ENCODE measurements around the gene PAPLN. TPM values are rescaled to one million over a fixed set of nuclear protein-coding genes. Genes with fewer than 3 reads are reported as not detected.

PAPLN gene
- total RNA-seq, 4 donors from 2014 or later, result 13.4 to 47.7 (median 28.2) TPM

DNA sequence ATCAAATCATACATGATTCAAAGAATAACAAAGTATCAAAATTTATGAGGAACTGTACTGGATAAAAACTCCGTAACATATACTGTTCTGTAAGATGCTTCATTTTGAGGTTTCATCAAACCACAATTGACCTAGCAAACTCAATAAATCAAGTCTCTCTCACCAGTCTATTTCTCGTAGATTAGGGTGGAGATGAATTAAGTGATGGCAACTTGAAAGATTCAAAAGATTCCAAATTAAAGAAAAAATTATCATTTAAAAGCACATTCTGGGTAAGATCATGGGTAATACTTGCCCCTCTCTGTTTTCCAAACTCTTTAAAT is 74.4 kb downstream of the PAPLN start:
- TF ChIP-seq POLR2A (IDR thresholded peaks at IDR 0.05) (no peak), POLR2AphosphoS5 (IDR thresholded peaks at IDR 0.05) (no peak), EP300 (IDR thresholded peaks at IDR 0.05) (no peak)
- TF ChIP-seq, protein P1, sequence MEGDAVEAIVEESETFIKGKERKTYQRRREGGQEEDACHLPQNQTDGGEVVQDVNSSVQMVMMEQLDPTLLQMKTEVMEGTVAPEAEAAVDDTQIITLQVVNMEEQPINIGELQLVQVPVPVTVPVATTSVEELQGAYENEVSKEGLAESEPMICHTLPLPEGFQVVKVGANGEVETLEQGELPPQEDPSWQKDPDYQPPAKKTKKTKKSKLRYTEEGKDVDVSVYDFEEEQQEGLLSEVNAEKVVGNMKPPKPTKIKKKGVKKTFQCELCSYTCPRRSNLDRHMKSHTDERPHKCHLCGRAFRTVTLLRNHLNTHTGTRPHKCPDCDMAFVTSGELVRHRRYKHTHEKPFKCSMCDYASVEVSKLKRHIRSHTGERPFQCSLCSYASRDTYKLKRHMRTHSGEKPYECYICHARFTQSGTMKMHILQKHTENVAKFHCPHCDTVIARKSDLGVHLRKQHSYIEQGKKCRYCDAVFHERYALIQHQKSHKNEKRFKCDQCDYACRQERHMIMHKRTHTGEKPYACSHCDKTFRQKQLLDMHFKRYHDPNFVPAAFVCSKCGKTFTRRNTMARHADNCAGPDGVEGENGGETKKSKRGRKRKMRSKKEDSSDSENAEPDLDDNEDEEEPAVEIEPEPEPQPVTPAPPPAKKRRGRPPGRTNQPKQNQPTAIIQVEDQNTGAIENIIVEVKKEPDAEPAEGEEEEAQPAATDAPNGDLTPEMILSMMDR (IDR thresholded peaks at IDR 0.05), result no peak
- H3K36me3 ChIP-seq, result peaks cover 0 to 6% of the 10 kb centered on the region in 2 donors
- H3K27me3 ChIP-seq, result no peaks in the 10 kb centered on the region
- WGBS, 2 donors (ENCODE audit: low coverage in 1 of 2), result 67 to 73% methylated on average over 2 of the region's 2 CpGs
- peak overlapping the region in 1 of 4 donors; percentile 20 for H3K27ac ChIP-seq
- H3K4me3 ChIP-seq, result no peak overlapping the region
- H3K4me1 ChIP-seq, result peaks cover 0 to 24% (median 0%) of the 10 kb centered on the region in 3 donors
- no peaks in the 10 kb centered on the region for H3K9me3 ChIP-seq
- ATAC-seq, result no peak

GRCh38 chr14:73312687-73313086 is 75.4 kb downstream of the PAPLN start:
- H3K27ac ChIP-seq, result no peak overlapping the region
- WGBS, 2 donors (ENCODE audit: low coverage in 1 of 2), result 63 to 84% methylated on average over 2 to 3 of the region's 3 CpGs
- no peak for ATAC-seq
- H3K4me3 ChIP-seq, result no peak overlapping the region
- no peaks in the 10 kb centered on the region for H3K27me3 ChIP-seq
- no peaks in the 10 kb centered on the region for H3K9me3 ChIP-seq
- H3K4me1 ChIP-seq, result peaks cover 0 to 24% (median 0%) of the 10 kb centered on the region in 3 donors
- TF ChIP-seq EP300 (IDR thresholded peaks at IDR 0.05), result no peak
- TF ChIP-seq POLR2AphosphoS5 (IDR thresholded peaks at IDR 0.05), result no peak
- no peak for TF ChIP-seq POLR2A (IDR thresholded peaks at IDR 0.05)
- TF ChIP-seq, protein P1 (IDR thresholded peaks at IDR 0.05), result no peak
- H3K36me3 ChIP-seq, result peaks cover 0 to 6% of the 10 kb centered on the region in 2 donors

GRCh38 chr14:73313151-73313550 is 75.8 kb downstream of the PAPLN start:
- Histone ChIP-seq H3K4me3 (no peak overlapping the region), H3K9me3 (no peaks in the 10 kb centered on the region), H3K27ac (no peak overlapping the region), H3K4me1 (peaks cover 0 to 24% (median 0%) of the 10 kb centered on the region in 3 donors), H3K27me3 (no peaks in the 10 kb centered on the region), H3K36me3 (peaks cover 0 to 6% of the 10 kb centered on the region in 2 donors)
- TF ChIP-seq, protein P1 (IDR thresholded peaks at IDR 0.05), result no peak
- TF ChIP-seq POLR2AphosphoS5 (IDR thresholded peaks at IDR 0.05) (no peak), POLR2A (IDR thresholded peaks at IDR 0.05) (no peak), EP300 (IDR thresholded peaks at IDR 0.05) (no peak)
- no peak for ATAC-seq
- WGBS, 2 donors (ENCODE audit: low coverage in 1 of 2), result 86 to 92% methylated on average over 1 to 4 of the region's 4 CpGs

DNA sequence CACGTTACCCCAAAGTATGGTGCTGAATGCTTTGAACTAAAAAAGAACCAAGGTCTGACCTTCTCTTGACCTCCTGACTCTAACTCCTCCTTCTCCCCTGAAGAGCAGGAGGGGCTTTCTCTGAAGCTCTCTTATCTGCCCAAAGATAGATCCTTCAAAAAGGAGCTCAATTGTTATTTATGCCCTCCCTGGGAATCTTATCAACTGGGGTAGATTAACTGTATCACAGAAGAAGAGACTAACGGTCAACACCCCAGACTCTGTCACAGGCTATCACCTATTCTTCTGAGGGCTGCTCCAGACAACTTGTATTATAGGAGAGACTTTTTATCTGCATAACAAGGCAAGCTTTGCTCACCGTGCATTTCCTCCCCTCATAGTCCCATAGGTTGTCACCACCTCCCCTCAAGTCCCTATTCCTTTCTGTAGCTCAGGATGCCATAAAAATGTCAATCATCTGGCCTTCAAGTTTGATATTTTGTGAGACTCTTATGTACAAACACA is 86.6 kb downstream of the PAPLN start:
- Histone ChIP-seq H3K4me1 (peaks cover 0 to 15% (median 0%) of the 10 kb centered on the region in 3 donors), H3K36me3 (peaks cover 5 to 10% of the 10 kb centered on the region in 2 donors), H3K4me3 (no peak overlapping the region), H3K27me3 (no peaks in the 10 kb centered on the region), H3K27ac (no peak overlapping the region), H3K9me3 (no peaks in the 10 kb centered on the region)
- no peak for ATAC-seq
- TF ChIP-seq POLR2A (IDR thresholded peaks at IDR 0.05) (no peak), EP300 (IDR thresholded peaks at IDR 0.05) (no peak), POLR2AphosphoS5 (IDR thresholded peaks at IDR 0.05) (no peak)
- TF ChIP-seq, protein P1 (IDR thresholded peaks at IDR 0.05), result no peak
- 44 to 52% methylated on average over 3 of the region's 3 CpGs for WGBS, 2 donors (ENCODE audit: low coverage in 1 of 2)

Small RNAs within 50 kb of the gene (small RNA-seq; reads per million reads assigned to genes)
- 0 reads per million in 4 donors for gene AC004858.1
- gene RNU6-419P, result 0 reads per million in 4 donors

Other genes with a start within 250 kb of the PAPLN start
- gene ZFYVE1, start 210.4 kb upstream of the PAPLN start, total RNA-seq, result 10 to 100 TPM; 16.7 to 36.7 (median 23.8) TPM
- 10 to 100 TPM; 18.2 to 83.9 (median 41.9) TPM for gene RBM25, start 179.0 kb upstream of the PAPLN start, total RNA-seq
- gene PSEN1, start 101.0 kb upstream of the PAPLN start, total RNA-seq, result 10 to 100 TPM; 40.1 to 54.6 (median 45.9) TPM
- gene NUMB, start 221.0 kb downstream of the PAPLN start, total RNA-seq, result 10 to 100 TPM; 42.4 to 63.5 (median 51.0) TPM